Astrocyte of the hippocampus (primary cell): ENCODE results near the gene CCR5.
"Not testable (repeated sequence)": the region's sequence is repeated elsewhere in the genome, so short reads cannot be mapped to it uniquely, and the experiment has no call there.

Experiments
- DNase-seq: peaks from one replicate; pipeline ENCODE4 v3.0.0; 2011; ENCODE audit warnings: low read depth, low spot score

Gene CCR5

DNA sequence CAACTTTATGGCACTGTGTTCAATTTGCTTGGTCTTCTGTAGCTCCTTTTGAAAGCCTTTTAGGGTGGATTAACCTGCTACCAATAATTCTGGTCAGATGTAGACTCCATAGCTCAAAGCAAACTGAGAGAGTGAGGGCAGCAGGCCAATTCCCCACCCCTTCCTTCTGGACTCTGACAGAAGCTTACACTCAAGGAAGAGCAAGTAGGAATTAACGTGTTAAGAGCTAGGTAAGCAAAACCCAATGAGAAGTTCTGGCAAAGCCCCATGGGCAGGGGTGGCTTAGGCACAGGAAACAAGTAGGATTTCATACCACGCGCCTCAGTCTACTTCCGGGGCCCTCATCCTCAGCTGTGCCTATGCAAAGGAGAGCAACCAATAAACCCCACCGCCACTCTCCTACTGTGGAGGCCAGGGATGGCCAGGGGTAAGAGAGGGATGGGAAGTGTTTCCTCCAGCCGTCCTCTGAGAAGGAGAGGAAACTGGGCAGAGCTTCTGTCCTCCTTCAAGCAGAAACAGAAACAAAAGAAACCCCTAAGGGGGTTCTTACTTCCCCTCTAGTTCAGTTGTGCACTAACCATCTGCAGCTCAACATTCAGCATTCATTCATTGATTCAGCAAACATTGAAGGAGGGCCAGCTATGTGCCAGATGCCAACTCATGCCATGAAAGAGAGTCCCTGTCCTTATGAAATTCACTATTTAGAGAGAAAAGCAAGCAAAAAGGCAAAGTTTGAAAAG, 12.6 kb downstream of the CCR5 start:
- DNase-seq = no peak

DNA sequence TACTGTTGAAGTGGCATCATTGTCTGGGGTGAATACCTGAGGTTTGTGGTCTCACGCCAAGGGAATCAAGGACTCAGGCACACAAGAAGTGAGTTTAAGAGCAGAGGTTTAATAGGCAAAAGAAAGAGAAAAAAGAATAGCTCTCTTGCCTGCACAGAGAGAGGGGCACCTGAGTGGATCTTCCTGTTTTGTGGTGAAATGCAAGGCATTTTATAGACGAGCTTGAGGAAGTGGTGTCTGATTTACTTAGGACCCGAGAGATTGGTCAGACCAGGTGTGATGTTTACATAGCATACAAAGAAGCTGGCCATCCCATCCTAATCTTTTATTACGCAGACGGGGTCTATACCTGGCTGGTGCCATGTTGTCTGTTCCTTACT, 13.2 kb downstream of the CCR5 start:
- no peak for DNase-seq

DNA sequence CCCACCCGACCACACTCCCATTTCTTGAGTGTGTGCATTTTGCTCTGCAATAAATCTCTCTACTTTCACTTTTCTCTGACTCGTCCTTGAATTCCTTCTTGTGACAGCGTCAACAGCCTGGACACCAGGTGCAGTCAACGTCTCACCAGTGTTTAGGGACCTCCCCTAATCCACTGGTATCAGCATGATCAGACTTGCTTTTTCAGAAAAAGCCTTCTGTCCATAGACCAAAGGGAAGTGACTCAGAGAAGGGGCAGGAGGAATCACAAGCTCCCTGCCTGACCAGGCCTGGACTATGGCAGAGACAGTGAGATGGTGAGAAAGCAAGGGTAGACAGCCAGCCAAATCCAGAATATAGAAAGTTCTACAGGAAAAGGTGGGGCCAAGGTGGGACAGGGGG, 15.5 kb downstream of the CCR5 start:
- DNase-seq = no peak

DNA sequence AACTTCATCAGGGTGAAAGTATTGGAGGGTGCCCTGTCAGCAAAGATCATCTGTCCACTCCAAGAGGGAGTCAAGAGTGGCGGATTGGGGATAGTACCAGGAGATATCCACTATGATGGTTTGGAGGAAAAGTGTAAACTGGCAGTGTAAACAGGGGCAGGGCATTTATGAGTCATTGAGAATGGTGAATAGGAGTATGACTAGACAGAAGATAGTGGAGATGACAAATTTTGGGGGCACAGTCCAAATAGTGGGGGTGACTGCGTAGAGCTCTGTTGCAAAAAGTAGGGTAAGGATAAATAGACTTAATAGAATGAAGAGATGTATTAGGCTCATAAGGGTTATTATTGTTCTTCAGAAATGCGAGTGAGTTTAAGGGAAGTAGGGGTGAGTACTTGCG, 18.1 kb downstream of the CCR5 start:
- DNase-seq = not testable (repeated sequence)

DNA sequence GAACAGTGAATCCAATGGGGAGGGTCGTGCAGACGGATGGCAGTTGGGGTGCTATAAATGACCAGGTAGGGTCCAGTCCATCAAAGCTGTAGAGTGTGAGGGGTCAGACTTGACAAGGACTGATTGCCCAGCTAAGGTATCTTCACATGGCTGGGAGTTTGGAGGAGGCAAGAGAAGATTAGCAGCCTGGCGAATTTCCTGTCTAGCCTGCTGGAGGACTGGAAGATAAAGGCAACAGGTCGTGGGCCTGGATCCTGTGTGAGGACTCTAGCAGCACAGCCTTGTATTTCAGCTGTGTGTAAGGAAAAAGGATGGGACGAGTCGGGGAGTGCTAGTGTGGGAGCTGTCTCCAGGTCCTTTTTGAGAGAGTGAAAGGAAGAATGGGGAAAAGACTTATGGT, 18.6 kb downstream of the CCR5 start:
- DNase-seq = no peak

DNA sequence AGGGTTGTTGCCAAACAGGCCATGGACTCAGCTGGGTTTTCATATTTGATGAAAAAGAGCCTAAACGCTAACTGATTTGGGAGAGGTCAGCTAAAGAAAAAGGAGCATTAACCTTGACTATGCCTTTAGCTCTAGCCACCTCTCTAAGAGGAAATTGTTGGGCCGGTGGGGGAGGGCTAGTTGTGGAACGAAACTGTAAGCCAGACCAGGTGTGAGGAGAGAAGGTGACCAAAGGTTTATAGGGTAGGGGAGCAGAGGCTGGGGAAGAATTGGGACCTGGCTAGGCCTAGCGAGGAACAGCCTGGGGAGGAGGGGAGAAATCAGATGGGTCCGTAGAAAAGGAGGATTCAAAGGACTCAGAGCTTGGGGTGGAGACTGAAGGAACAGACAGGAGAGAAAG, 20.8 kb downstream of the CCR5 start:
- DNase-seq = not testable (repeated sequence)

DNA sequence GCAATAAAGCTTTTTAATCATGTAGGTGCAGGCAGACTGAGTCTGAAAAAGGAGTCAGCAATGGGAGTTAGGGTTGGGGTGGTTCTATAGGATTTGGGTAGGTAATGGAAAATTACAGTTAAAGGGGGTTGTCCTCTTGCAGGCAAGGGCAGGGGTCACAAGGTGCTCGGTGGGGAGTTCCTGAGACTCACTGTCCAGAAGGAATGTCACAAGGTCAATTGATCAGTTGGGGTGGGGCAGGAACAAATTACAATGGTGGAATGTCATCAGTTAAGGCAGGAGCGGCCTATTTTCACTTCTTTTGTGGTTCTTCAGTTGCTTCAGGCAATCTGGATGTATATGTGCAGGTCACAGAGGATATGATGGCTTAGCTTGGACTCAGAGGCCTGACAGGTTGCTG, 22.3 kb downstream of the CCR5 start:
- DNase-seq = no peak

DNA sequence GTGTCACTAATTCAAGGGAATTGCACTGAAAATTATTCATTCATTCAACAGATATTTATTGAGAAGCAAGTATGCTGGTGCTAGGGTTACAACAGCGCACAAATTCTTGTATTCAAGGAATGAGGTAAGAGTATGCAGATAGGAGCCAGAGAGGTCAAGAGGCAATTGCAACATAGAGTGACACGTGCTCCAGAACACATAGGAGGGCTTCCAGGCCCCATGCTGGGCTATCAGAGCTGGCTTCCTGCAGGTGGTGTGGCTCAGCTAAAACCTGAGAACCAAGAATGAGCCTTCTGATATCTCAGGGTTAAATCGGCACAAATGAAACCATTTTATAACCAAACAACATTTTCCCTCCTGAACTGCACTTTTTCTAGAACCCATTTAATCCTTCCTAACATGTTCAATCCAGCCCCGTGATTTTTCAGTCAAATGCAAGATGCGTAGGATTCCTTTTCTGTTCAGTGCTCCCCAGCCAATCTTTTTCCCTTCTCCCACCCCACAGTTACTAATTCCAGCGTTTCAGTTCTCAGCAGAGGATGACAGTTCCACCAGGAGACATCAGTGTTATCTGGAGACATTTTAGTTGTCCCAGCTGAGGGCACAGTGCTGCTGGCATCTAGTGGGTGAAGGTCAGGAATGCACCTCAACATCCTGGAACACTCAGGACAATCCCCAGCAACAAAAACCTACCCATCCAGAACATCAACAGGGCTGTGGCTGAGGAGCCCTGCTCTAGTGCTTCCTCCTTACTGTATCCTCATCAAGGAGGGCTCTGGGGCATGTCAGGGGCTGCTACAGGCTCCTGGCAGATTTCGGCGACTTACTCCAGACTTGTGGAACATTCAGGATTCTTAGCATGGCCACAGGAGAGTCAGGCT, 23.0 kb downstream of the CCR5 start:
- DNase-seq = no peak

DNA sequence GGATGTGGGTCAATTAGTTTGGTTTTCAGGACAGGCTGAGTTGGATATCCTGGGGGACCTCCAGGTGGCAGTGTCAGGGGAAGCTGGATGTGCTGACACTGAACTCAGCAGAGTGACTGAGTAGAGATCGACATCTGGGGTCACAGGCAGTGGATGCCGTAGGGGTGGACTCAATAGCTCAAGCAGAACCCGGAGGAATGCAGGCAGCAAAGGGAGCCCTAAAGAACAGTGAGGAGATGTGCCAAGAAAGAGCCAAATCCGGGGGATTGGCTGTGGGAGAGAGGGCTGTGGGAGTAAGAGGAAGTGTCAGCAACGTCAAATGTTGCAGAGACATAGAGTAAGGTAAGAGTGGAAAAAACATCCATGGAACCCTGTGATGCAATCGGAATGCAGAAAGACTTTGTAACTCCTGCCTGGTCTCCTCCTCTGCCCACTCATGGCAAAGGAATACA, 24.5 kb downstream of the CCR5 start:
- no peak for DNase-seq

DNA sequence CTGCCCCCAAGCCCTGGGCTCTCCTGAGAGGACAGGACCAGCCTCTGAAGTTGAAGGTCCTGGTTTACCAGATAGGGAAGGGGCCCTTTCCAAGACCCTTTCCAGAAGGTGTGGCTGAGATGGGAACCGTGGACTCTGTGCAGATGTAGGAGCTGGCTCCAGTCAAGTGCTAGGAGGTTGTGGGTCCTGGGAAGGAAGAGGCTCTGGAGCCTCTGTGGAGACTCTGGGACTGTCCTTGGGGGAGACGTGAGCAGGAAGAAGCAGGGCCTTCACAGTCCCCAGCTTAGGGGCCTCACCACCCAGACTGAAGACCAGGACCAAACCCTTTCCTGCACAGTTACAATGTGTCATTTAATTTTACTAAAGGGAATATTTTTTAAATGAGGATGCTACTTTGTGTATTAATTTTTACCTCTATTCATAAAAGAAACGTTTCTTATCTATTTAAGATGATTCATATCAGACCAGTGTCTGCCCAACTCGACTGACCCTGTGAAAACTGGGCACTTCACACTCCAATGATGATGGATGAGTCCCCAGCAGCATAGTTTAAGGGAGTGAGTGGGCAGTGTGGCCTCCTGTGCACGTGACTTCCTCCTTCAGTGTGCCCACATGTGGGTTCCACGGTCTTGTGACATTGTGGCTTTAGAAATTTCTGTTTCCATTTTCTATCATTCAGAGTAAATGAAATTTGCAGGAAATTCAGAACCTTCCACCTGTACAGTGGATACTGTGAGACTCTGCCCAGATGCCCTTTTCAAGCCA, 25.2 kb downstream of the CCR5 start:
- no peak for DNase-seq

DNA sequence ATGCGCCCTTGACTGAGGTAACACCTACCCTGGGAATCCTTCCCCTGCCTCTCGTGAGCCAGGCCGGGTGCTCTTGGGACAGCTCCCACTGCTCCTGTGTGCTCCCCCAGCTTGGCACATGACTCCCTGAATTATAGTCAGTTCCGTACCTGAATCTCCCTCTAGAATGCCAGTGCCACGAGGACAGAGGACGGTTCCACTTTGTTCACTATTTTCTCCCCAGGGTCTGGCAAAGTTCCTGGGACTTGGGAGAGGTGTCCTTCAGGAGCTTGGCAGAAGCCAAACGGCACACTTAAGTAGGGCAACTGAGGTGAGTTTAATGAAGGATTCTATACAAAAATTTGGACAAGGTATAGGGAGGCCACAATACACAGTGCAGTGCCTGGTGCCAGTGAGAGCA, 26.4 kb downstream of the CCR5 start:
- no peak for DNase-seq

DNA sequence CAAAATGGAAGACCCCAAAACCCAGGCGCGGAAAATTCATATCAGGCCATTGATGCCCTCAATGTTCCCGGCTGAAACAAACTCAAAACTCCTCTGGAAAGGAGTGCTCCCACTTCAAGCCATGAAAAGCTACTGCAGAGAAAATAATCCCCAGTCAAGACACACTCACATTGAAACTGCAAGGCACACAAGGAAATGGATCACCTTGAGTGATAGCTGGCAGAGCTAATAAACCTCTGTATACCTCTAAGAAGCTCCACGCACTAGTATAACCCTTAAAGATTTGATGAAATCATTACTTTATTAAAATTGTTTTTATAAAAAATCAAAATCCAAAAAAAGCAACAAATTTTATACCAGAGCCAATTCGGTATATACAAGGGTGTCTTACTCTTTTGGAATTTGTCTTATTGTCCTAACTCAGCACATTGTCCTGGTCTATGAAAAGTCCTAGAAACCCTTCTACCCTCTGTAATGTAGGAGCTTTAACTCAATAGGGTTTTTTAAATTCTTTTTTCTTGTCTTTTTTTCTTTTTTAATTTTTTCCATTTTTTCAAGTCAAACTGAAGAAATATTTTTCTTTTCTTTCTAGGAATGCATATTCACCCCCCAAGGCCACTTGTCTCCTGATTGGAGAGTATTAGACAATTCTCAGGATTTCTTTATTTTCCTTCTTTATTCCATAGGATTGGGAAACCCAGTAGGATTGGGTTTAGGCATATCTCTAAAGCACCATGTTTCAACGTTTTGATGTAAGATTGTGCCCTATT, 27.6 kb downstream of the CCR5 start:
- DNase-seq = no peak

DNA sequence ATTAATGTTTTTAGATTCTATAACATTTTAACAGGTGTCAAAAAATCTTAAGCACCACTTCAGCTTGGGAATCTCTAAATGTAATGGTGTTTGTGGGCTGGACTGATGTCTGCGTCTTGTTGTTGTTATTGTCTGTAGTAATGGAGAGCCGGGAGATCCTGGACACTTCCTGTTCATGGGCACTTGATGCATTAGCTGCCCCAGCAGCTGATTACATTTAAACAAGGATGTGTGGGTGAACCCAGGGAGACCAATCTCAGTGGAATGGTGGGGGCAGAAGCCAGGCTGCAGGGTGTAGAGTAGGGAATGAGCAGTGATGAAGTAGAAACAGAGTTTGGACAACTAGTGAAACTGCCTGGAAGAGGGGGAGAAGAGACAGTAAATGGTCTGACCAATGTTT, 28.4 kb downstream of the CCR5 start:
- DNase-seq = no peak

DNA sequence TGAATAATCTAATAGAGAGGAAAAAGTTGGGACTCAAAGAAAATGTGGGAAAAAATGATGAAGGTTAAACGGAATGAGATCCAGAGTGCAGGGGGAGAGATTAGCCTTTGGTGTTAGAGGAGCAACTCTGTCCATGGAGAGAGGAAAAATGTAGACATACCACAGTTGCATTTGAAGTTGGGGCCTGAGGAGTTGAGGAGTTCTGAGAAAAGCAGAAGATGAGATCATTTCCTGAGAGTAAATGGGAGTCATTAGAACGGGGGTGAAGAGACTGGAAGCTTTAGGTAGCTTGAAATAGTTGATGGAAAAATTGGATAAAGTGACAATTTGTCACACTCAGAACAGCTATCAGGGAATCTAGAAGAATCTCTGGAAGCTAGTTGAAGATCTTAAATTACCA, 28.8 kb downstream of the CCR5 start:
- no peak for DNase-seq

DNA sequence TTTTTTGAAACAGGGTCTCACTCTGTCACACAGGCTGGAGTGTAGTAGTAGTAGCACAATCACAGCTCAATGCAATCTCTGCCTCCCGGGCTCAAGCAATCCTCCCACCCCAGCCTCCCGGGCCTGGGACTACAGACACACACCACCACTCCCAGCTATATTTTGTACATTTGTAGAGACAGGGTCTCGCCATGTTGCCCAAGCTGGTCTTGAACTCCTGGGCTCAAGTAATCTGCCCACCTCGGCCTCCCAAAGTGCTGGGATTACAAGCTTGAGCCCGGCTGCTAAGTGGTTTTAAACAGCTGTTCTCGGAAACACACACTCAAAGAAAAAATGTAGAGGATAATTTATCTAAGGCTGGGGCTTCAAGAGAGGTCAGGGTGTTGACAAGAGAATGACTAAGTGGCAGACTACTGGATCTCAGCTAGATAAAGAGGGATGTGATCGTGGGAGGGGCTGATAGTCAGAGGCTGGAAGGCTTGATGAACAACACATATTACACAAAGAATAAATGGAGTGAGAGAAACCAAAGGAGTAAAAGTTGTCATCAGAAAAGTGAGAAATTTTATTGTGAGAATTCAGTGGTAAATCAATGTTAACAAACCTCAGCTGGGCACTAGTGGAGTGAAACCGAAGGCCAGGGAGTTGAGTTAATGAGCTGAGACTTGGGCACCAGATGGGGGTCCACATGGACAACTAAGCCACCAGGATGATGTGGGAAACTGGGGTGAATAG, 29.4 kb downstream of the CCR5 start:
- DNase-seq = no peak

DNA sequence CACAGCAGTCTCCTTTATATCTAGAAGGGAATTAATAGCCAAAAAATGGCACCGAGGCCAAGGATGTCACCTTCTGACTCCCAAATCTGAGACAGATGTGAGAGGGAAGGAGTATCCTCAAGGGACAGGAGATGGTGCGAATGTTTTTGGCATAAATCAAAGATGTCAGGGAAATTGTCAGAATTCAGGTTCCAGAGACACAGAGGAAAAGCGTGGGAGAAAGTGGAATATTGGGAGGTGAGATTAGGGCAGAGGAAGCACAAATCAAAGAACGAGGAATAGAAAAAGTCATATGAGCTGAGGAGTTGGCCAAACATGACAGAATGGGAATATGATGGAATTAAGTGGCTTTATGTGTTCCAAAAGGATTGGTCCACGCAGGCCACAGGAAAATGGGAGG, 30.1 kb downstream of the CCR5 start:
- no peak for DNase-seq

DNA sequence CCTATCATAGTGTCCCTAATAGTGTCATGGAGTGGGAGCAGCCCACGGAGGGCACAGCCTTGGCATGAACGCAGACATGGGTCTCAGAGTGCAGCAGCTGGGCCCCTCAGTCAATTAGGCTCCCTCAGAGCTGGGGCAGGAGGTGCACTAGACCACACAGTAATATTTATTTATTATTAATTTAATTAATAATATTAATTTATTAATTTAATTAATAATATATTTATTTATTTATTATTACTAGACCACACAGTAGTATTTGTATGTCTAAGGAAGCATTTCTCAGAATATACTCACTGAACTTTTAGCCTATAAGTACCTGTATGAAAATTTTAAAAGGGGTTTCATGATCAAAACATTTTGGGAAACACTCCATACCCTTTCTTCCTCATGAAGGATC, 30.8 kb downstream of the CCR5 start:
- DNase-seq = no peak

DNA sequence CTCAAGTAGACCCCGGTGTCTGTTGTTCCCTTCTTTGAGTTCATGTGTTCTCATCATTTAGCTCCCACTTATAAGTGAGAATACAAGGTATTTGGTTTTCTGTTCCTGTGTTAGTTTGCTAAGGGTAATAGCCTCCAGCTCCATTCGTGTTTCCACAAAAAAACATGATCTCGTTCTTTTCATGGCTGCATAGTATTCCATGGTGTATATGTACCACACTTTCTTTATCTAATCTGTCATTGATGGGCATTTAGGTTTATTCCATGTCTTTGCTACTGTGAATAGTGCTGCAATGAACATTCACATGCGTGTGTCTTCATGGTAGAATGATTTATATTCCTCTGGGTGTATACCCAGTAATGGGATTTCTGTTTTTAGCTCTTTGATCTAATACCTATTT, 32.2 kb downstream of the CCR5 start:
- DNase-seq = not testable (repeated sequence)

DNA sequence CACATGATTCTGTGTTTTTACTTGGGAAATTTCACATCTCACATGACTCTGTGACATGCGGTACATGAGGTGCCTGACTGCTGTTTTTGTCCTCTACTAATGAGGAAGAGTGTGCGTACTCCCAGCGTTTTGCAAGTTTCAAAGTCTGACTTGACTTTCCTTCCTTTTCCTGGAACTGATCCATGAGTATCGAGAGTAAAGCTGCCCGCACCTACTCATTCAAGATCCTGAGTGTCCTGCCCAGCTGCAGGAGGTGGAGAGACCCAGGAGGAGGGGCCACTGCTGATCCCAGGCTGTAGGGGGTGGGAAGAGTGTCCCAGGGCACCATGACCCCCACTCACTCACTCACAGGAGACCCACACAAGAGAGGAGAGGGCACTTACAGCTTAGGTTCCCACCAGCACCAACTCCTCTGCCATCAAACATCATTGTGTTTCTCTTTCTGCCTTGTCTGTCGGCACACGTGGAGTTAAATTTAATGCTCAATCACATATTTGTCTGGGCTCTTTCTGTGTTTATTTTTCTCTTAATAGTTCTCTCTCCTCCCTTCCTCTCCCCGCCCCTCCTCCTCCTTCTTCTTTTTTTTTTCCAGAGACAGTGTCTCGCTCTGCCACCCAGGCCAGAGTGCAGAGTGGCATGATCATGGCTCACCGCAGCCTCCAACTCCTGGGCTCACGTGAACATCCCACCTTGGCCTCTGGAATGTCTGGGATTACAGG, 34.7 kb downstream of the CCR5 start:
- no peak for DNase-seq

DNA sequence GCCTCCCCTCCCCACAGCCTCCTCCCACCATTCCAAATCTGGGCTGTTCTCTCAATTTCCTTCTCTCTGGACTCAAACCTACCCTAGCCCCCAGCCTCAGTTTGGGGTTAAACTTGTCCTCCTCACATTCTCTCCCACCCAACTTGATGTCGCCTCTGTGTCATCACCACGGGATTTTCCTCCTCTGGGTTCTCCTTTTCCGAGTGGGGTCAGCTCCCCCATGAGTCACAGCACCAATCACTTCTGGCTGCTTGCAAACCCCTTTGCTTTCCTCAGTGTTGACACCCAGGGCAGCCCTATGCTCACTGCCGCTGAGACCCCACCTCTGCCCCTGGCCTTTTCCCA, 35.7 kb downstream of the CCR5 start:
- no peak for DNase-seq
